ES-I3 (cell line): ENCODE results near the gene GPLD1.

Experiments
- H3K36me3 ChIP-seq: 2 replicates; pipeline ENCODE4 v1.6.1; 2013; ENCODE audit warnings: mild to moderate bottlenecking, low read length, control low read depth, moderate library complexity; ENCODE audit not compliant: insufficient read depth
- H3K4me1 ChIP-seq: 2 replicates; pipeline ENCODE4 v1.6.1; 2013; ENCODE audit warnings: mild to moderate bottlenecking, control low read depth, low read length; ENCODE audit not compliant: insufficient read depth
- H3K9ac ChIP-seq: 2 replicates; pipeline ENCODE4 v1.6.1; 2013; ENCODE audit warnings: low read depth, mild to moderate bottlenecking, low read length, moderate library complexity
- H3K9me3 ChIP-seq: 2 replicates; pipeline ENCODE4 v1.6.1; 2013; ENCODE audit warnings: mild to moderate bottlenecking, low read length, moderate library complexity; ENCODE audit not compliant: control insufficient read depth, insufficient read depth

Gene GPLD1

DNA sequence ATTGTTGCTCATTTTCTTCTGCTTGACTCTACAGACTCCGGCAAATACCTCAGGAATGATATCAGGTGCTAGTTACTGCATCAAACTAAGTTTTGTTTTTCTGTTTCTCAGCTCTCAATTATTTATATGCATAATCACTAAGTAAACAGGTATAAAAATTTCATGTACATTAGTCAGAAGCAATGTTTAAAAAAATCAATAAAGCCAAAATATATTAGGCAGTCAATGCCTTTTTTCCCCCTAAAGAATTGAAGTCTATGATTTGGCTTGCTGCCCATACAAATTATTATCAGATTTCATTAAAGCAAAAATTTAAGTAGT lies 107.2 kb downstream of the GPLD1 start:
- H3K36me3 ChIP-seq = no peaks in the 10 kb centered on the region
- no peaks in the 10 kb centered on the region for H3K4me1 ChIP-seq
- H3K9me3 ChIP-seq = no peaks in the 10 kb centered on the region
- H3K9ac ChIP-seq = no peak overlapping the region

DNA sequence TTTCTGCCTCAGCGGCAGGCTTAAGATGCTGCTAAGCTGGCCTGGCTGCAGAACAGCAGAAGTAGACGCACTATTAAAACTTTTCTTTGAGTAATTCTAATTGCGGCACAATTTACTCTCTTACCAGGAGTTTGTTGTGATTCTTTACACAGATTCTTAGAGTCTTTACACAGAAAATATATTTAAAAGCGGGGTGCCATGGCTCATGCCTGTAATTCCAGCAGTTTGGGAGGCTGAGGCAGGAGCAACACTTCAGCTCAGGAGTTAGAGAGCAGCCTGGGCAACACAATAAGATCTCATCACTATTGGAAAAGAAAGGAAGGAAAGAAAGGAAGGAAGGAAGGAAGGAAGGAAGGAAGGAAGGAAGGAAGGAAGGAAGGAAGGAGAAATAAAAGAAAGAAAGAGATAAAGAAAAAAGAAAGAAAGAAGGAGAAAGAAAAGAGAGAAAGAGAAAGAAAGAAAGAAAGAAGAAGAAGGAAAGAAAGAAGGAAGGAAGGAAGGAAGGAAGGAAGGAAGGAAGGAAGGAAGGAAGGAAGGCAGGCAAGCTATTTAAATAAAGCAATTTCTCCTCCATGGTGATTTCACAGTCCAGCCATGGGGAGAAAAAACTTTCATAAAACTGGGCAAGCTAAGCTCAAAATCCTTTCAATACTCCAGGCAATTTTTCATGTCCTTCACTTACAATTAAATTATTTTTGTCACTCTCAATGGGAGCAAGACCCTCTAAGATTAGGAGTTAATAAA lies 107.7 kb downstream of the GPLD1 start:
- Histone ChIP-seq H3K4me1 (peaks cover 5% of the 10 kb centered on the region; the same call in 1 of the 2 replicates), H3K36me3 (no peaks in the 10 kb centered on the region)

DNA sequence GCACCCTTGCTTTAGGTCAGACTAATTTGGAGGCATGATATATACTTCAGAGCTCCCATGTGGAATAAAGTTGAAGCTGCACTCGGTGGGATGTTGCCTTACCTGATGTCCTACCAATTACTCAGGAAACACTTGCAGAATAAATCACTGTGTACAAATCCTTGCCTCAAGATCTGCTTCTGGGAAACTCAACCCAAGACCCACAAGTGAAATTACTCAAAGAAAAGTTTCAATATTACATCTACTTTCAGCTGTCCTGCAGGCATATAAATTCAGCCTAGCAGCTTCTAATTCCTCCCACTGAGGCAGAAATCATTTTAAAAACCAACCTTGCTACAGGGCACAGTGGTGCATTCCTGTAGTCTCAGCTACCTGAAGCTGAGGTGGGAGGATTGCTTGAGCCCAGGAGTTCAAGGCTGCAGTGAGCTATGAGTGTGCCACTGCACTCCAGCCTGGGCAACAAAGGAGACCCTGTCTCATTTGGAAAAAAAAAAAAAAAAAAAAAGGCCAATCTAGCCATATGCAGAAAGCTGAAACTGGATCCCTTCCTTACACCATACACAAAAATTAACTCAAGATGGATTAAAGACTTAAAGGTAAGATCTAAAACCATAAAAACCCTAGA lies 110.8 kb downstream of the GPLD1 start:
- H3K4me1 ChIP-seq = peaks cover 12% of the 10 kb centered on the region
- H3K9ac ChIP-seq = no peak overlapping the region
- no peaks in the 10 kb centered on the region for H3K9me3 ChIP-seq
- H3K36me3 ChIP-seq = no peaks in the 10 kb centered on the region

More for the DNA sequence above, 107.7 kb downstream of the GPLD1 start:
- Histone ChIP-seq H3K9me3 (no peaks in the 10 kb centered on the region), H3K9ac (no peak overlapping the region)
